OCI-LY7 (cell line): ENCODE data around the gene SMARCA2.

Experiments used
- EZH2phosphoT487 ChIP-seq: fragments of 200-600 bp; sonication (generic); IDR thresholded peaks from 2 replicates; pipeline ENCODE4 v1.6.1; 2018; ENCODE audit warnings: low read depth, borderline replicate concordance, mild to moderate bottlenecking, mixed run types, antibody characterized with exemption, low read length, moderate library complexity, mixed read lengths
- TF ChIP-seq, protein P1 (sequence below): fragments of 200-600 bp; sonication (generic); conservative IDR thresholded peaks from 2 replicates; pipeline ENCODE4 v1.5.1; 2014; ENCODE audit warnings: mild to moderate bottlenecking, antibody characterized with exemption, low read length, moderate library complexity, mixed read lengths

DNA sequence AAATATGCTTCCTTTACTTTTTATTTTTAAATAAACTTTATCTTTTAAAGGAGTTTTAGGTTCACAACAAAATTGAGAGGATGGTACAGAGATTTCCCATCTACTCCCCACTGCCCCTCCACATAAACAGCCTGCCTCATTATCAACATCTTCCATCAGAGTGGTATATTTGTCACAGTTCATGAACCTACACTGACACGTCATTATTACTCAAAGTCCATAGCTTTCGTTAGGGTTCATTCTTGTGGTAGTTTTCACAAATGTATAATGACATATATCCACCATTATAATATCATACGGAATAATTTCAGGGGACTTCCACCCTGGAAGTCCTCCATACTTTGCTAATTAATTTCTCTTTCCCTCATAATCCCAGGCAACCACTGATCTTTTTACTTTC is 204.9 kb downstream of the SMARCA2 start:
- TF ChIP-seq, protein P1, sequence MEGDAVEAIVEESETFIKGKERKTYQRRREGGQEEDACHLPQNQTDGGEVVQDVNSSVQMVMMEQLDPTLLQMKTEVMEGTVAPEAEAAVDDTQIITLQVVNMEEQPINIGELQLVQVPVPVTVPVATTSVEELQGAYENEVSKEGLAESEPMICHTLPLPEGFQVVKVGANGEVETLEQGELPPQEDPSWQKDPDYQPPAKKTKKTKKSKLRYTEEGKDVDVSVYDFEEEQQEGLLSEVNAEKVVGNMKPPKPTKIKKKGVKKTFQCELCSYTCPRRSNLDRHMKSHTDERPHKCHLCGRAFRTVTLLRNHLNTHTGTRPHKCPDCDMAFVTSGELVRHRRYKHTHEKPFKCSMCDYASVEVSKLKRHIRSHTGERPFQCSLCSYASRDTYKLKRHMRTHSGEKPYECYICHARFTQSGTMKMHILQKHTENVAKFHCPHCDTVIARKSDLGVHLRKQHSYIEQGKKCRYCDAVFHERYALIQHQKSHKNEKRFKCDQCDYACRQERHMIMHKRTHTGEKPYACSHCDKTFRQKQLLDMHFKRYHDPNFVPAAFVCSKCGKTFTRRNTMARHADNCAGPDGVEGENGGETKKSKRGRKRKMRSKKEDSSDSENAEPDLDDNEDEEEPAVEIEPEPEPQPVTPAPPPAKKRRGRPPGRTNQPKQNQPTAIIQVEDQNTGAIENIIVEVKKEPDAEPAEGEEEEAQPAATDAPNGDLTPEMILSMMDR, result no peak
- TF ChIP-seq EZH2phosphoT487, result no peak
